ENCODE data around the gene LRRIQ3.
"Not testable (repeated sequence)": the region's sequence is repeated elsewhere in the genome, so short reads cannot be mapped to it uniquely, and the experiment has no call there.

Gene LRRIQ3

GRCh38 chr1:74197657-74198552 is at the start of gene LRRIQ3, which contains the start of gene FPGT:
TSS of gene LRRIQ3 (minus strand) at chr1:74198176. CDS start at chr1:74183684, 14,492 bp downstream.
TSS of gene FPGT (plus strand) at chr1:74198242. CDS start at chr1:74198279, 37 bp downstream.
- DNase-seq = peak; percentile 89

- no peak for DNase-seq
Measured at GRCh38 chr1:74246315-74246714, 48.3 kb upstream of the LRRIQ3 start.

- no peak for DNase-seq
Measured at GRCh38 chr1:74245168-74245772, 47.3 kb upstream of the LRRIQ3 start.

GRCh38 chr1:74237787-74238186 is 39.8 kb upstream of the LRRIQ3 start:
- DNase-seq = no peak

- DNase-seq = no peak
Measured at GRCh38 chr1:74237035-74237434, 39.1 kb upstream of the LRRIQ3 start.

- DNase-seq = no peak
Measured at GRCh38 chr1:74236440-74236839, 38.5 kb upstream of the LRRIQ3 start.

- no peak for DNase-seq
Measured at GRCh38 chr1:74235153-74235552, 37.2 kb upstream of the LRRIQ3 start, which contains the start of gene TNNI3K. TSS of gene TNNI3K (plus strand) at chr1:74235387. CDS start at chr1:74235452, 65 bp downstream.

- no peak for DNase-seq
Measured at GRCh38 chr1:74223453-74223852, 25.5 kb upstream of the LRRIQ3 start.

- no peak for DNase-seq
Measured at GRCh38 chr1:74222701-74223100, 24.7 kb upstream of the LRRIQ3 start.

- no peak for DNase-seq
Measured at GRCh38 chr1:74215229-74215628, 17.3 kb upstream of the LRRIQ3 start.

- no peak for DNase-seq
Measured at GRCh38 chr1:74205266-74205665, 7.3 kb upstream of the LRRIQ3 start.

- no peak for DNase-seq
Measured at GRCh38 chr1:74199504-74199903, 1.5 kb upstream of the LRRIQ3 start.

- no peak for DNase-seq
Measured at GRCh38 chr1:74197255-74197654, 721 bp downstream of the LRRIQ3 start.

- DNase-seq = no peak
Measured at GRCh38 chr1:74195339-74195738, 2.6 kb downstream of the LRRIQ3 start.

GRCh38 chr1:74193908-74194307 is 4.1 kb downstream of the LRRIQ3 start:
- no peak for DNase-seq

- no peak for DNase-seq
Measured at GRCh38 chr1:74180490-74180889, 17.5 kb downstream of the LRRIQ3 start.

GRCh38 chr1:74174423-74174822 is 23.6 kb downstream of the LRRIQ3 start:
- not testable (repeated sequence) for DNase-seq

- DNase-seq = no peak
Measured at GRCh38 chr1:74162333-74162732, 35.6 kb downstream of the LRRIQ3 start.

- DNase-seq = no peak
Measured at GRCh38 chr1:74161497-74161896, 36.5 kb downstream of the LRRIQ3 start.

- no peak for DNase-seq
Measured at GRCh38 chr1:74160046-74160445, 37.9 kb downstream of the LRRIQ3 start.

- no peak for DNase-seq
Measured at GRCh38 chr1:74145086-74145485, 52.9 kb downstream of the LRRIQ3 start.

GRCh38 chr1:74117370-74117769 is 80.6 kb downstream of the LRRIQ3 start:
- DNase-seq = not testable (repeated sequence)

- no peak for DNase-seq
Measured at GRCh38 chr1:74113333-74113732, 84.6 kb downstream of the LRRIQ3 start.

- DNase-seq = no peak
Measured at GRCh38 chr1:74107394-74107793, 90.6 kb downstream of the LRRIQ3 start.

Measured in NCI-H526 treated with DMSO at 0.1 percent for 48 hours (cell line).